WTC11 (cell line): ENCODE measurements around the gene OR5V1. TPM values are rescaled to one million over a fixed set of nuclear protein-coding genes. Genes with fewer than 3 reads are reported as not detected.

Experiments
- ATAC-seq: fragments of 200-7000 bp; cut with Tn5 transposase; 2 replicates; pipeline ENCODE4 v1.10.0; 2021; ENCODE audit warnings: mild to moderate bottlenecking, moderate library complexity
- CTCF ChIA-PET: fragments of 300-600 bp; sonication (Branson Sonifier 250); formaldehyde crosslinking; loops from one replicate; lab custom pipeline; 2021; ENCODE audit warnings: antibody characterized with exemption; lab: Charles Lee
- POLR2A ChIA-PET: fragments of 350-600 bp; sonication (Branson Sonifier 250); formaldehyde crosslinking; loops from one replicate; lab custom pipeline; 2021; ENCODE audit warnings: antibody characterized with exemption; lab: Charles Lee
- DNase-seq: peaks from one replicate; pipeline ENCODE4 v3.0.0; 2021; ENCODE audit warnings: low spot score
- H3K27ac Mint-ChIP-seq: 2 replicates; pipeline ENCODE4 v1.8.0; 2021; ENCODE audit warnings: mixed read lengths
- H3K27me3 Mint-ChIP-seq: 2 replicates; pipeline ENCODE4 v1.8.0; 2021; ENCODE audit warnings: low read depth, mild to moderate bottlenecking, moderate library complexity, mixed read lengths
- H3K36me3 Mint-ChIP-seq: 2 replicates; pipeline ENCODE4 v1.8.0; 2021; ENCODE audit warnings: mixed read lengths
- H3K4me1 Mint-ChIP-seq: 2 replicates; pipeline ENCODE4 v1.8.0; 2022; ENCODE audit warnings: mixed read lengths
- H3K4me3 Mint-ChIP-seq: 2 replicates; pipeline ENCODE4 v1.8.0; 2021; ENCODE audit warnings: mild to moderate bottlenecking, moderate library complexity, mixed read lengths
- H3K9me3 Mint-ChIP-seq: 2 replicates; pipeline ENCODE4 v1.8.0; 2021; ENCODE audit warnings: mixed read lengths
- CREM ChIP-seq: sonication (generic); formaldehyde crosslinking; IDR thresholded peaks from 2 replicates; pipeline ENCODE4 v1.8.1; 2022; ENCODE audit warnings: mild to moderate bottlenecking, missing genetic modification reagents, moderate library complexity
- ELF4 ChIP-seq: sonication (generic); formaldehyde crosslinking; IDR thresholded peaks from 2 replicates; pipeline ENCODE4 v1.8.1; 2022; ENCODE audit warnings: low read depth, mild to moderate bottlenecking, moderate library complexity, missing genetic modification reagents
- ESRRA ChIP-seq: sonication (generic); formaldehyde crosslinking; IDR thresholded peaks from 2 replicates; pipeline ENCODE4 v1.8.1; 2022; ENCODE audit warnings: mild to moderate bottlenecking, missing genetic modification reagents, borderline replicate concordance
- ETV6 ChIP-seq: sonication (generic); formaldehyde crosslinking; IDR thresholded peaks from 2 replicates; pipeline ENCODE4 v1.8.1; 2022; ENCODE audit warnings: mild to moderate bottlenecking, missing genetic modification reagents
- HMGA2 ChIP-seq: fragments of 250-450 bp; sonication (Bioruptor Pico); IDR thresholded peaks from 2 replicates; pipeline ENCODE4 v1.4.0; 2021; ENCODE audit warnings: mild to moderate bottlenecking, moderate library complexity
- JUN ChIP-seq: sonication (generic); formaldehyde crosslinking; IDR thresholded peaks from 2 replicates; pipeline ENCODE4 v1.8.0; 2023; ENCODE audit warnings: mild to moderate bottlenecking, missing genetic modification reagents
- NFATC4 ChIP-seq: fragments of 250-450 bp; sonication (Bioruptor Pico); IDR thresholded peaks from 2 replicates; pipeline ENCODE4 v1.9.0; 2021; ENCODE audit warnings: mild to moderate bottlenecking
- OVOL2 ChIP-seq: fragments of 250-450 bp; sonication (Bioruptor Pico); IDR thresholded peaks from 2 replicates; pipeline ENCODE4 v1.9.0; 2021; ENCODE audit warnings: mild to moderate bottlenecking, borderline replicate concordance
- PRRX2 ChIP-seq: fragments of 250-450 bp; sonication (Bioruptor Pico); IDR thresholded peaks from 2 replicates; pipeline ENCODE4 v1.8.0; 2021; ENCODE audit warnings: mild to moderate bottlenecking
- SMAD3 ChIP-seq: sonication (generic); formaldehyde crosslinking; IDR thresholded peaks from 2 replicates; pipeline ENCODE4 v1.8.0; 2022; ENCODE audit warnings: missing genetic modification reagents, mild to moderate bottlenecking, borderline replicate concordance
- SOX15 ChIP-seq: fragments of 250-450 bp; sonication (Bioruptor Pico); IDR thresholded peaks from 2 replicates; pipeline ENCODE4 v1.9.0; 2021; ENCODE audit warnings: mild to moderate bottlenecking
- USF1 ChIP-seq: sonication (generic); formaldehyde crosslinking; IDR thresholded peaks from 2 replicates; pipeline ENCODE4 v1.8.0; 2022; ENCODE audit warnings: mild to moderate bottlenecking, missing genetic modification reagents
- ZBTB21 ChIP-seq: sonication (generic); formaldehyde crosslinking; IDR thresholded peaks from 2 replicates; pipeline ENCODE4 v1.8.1; 2023; ENCODE audit warnings: mild to moderate bottlenecking, missing genetic modification reagents, borderline replicate concordance
- ZNF138 ChIP-seq: sonication (generic); formaldehyde crosslinking; conservative IDR thresholded peaks from 2 replicates; pipeline ENCODE4 v1.8.1; 2022; ENCODE audit warnings: mild to moderate bottlenecking, moderate library complexity, missing genetic modification reagents
- ZNF317 ChIP-seq: sonication (generic); formaldehyde crosslinking; IDR thresholded peaks from 2 replicates; pipeline ENCODE4 v1.8.1; 2023; ENCODE audit warnings: low read depth, mild to moderate bottlenecking, moderate library complexity, missing genetic modification reagents, borderline replicate concordance
- total RNA-seq: library from RNA; stranded (reverse); gene quantifications from 3 replicates; pipeline ENCODE4 v1.2.3, GENCODE V29; 2021
- TF ChIP-seq, protein P1 (sequence below): sonication (generic); formaldehyde crosslinking; IDR thresholded peaks from 2 replicates; pipeline ENCODE4 v1.8.1; 2023; ENCODE audit warnings: mild to moderate bottlenecking, missing genetic modification reagents
- TF ChIP-seq, protein P2 (sequence below): fragments of 250-450 bp; sonication (Bioruptor Pico); IDR thresholded peaks from 2 replicates; pipeline ENCODE4 v1.9.0; 2021; ENCODE audit warnings: mild to moderate bottlenecking
- TF ChIP-seq, protein P3 (sequence below): sonication (generic); formaldehyde crosslinking; IDR thresholded peaks from 2 replicates; pipeline ENCODE4 v1.8.0; 2022; ENCODE audit warnings: mild to moderate bottlenecking, missing genetic modification reagents
- TF ChIP-seq, protein P4 (sequence below): fragments of 250-450 bp; sonication (Bioruptor Pico); IDR thresholded peaks from 2 replicates; pipeline ENCODE4 v1.9.0; 2021; ENCODE audit warnings: mild to moderate bottlenecking
- TF ChIP-seq, protein P5 (sequence below): sonication (generic); formaldehyde crosslinking; IDR thresholded peaks from 2 replicates; pipeline ENCODE4 v1.8.0; 2022; ENCODE audit warnings: mild to moderate bottlenecking, missing genetic modification reagents

Gene OR5V1
- total RNA-seq, 1 experiment from 2014 or later, result not detected

DNA sequence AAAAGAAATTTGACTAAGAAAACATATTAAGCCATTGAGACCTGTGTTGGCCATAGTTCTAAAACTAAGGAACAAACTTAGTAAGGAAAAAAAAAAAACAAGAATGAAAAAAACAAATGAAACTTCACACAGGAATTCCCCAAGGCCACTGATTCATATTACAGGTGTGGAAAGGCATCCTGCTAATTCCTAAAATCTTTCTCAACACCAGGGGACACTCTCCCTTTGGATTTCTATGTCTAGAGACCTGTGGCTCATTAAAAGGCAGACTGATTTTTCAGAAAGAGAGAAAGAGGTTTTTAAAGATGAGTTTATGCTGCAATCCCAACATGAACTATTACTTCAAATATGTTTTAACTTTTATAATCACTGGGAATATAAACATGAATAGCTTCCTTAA lies 45.9 kb upstream of the OR5V1 start, which contains the start of gene OR12D1:
Gene OR12D1, plus strand, starts transcription at position 341 of the 400 bp plus-strand sequence.
- ChIA-PET CTCF (interaction anchor here (0.7 to 2.8 kb wide), 2 partner anchors 175 to 265 kb away, joined by 3 to 13 read pairs; no protein-coding TSS in a partner anchor), POLR2A (no interaction called here)
- ATAC-seq, result peak; percentile 65; the same call in 1 of the 2 replicates
- H3K4me1 Mint-ChIP-seq, result no peaks in the 10 kb centered on the region; the same call in none of the 2 replicates
- no peaks in the 10 kb centered on the region; the same call in 1 of the 2 replicates for H3K36me3 Mint-ChIP-seq
- H3K27ac Mint-ChIP-seq, result no peak within 1 kb of the TSS
- H3K4me3 Mint-ChIP-seq, result no peak within 1 kb of the TSS
- TF ChIP-seq ZBTB21 (no peak), HMGA2 (CRISPR knock-in tag) (no peak), ZNF317 (no peak)
- TF ChIP-seq, protein P1, sequence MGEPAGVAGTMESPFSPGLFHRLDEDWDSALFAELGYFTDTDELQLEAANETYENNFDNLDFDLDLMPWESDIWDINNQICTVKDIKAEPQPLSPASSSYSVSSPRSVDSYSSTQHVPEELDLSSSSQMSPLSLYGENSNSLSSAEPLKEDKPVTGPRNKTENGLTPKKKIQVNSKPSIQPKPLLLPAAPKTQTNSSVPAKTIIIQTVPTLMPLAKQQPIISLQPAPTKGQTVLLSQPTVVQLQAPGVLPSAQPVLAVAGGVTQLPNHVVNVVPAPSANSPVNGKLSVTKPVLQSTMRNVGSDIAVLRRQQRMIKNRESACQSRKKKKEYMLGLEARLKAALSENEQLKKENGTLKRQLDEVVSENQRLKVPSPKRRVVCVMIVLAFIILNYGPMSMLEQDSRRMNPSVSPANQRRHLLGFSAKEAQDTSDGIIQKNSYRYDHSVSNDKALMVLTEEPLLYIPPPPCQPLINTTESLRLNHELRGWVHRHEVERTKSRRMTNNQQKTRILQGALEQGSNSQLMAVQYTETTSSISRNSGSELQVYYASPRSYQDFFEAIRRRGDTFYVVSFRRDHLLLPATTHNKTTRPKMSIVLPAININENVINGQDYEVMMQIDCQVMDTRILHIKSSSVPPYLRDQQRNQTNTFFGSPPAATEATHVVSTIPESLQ (CRISPR knock-in tag), result no peak
- DNase-seq, result no peak
- peaks cover 26% of the 10 kb centered on the region for H3K9me3 Mint-ChIP-seq
- H3K27me3 Mint-ChIP-seq, result no peaks in the 10 kb centered on the region; the same call in none of the 2 replicates

GRCh38 chr6:29403801-29404200 lies 35.1 kb upstream of the OR5V1 start:
- H3K27ac Mint-ChIP-seq, result no peak overlapping the region
- H3K36me3 Mint-ChIP-seq, result no peaks in the 10 kb centered on the region
- DNase-seq (no peak), ATAC-seq (no peak)
- POLR2A ChIA-PET, result no interaction called here
- H3K4me1 Mint-ChIP-seq, result no peaks in the 10 kb centered on the region
- CTCF ChIA-PET, result no interaction called here
- peaks cover 10% of the 10 kb centered on the region; the same call in 1 of the 2 replicates for H3K9me3 Mint-ChIP-seq
- no peaks in the 10 kb centered on the region; the same call in 1 of the 2 replicates for H3K27me3 Mint-ChIP-seq
- no peak overlapping the region for H3K4me3 Mint-ChIP-seq
- TF ChIP-seq NFATC4 (CRISPR knock-in tag) (no peak), PRRX2 (CRISPR knock-in tag) (no peak), ELF4 (CRISPR knock-in tag) (no peak), OVOL2 (CRISPR knock-in tag) (no peak), ZNF317 (no peak), ESRRA (no peak), SMAD3 (no peak), ETV6 (no peak), ZNF138 (CRISPR knock-in tag) (no peak)
- TF ChIP-seq, protein P2, sequence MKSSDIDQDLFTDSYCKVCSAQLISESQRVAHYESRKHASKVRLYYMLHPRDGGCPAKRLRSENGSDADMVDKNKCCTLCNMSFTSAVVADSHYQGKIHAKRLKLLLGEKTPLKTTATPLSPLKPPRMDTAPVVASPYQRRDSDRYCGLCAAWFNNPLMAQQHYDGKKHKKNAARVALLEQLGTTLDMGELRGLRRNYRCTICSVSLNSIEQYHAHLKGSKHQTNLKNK (CRISPR knock-in tag), result no peak
- TF ChIP-seq, protein P3, sequence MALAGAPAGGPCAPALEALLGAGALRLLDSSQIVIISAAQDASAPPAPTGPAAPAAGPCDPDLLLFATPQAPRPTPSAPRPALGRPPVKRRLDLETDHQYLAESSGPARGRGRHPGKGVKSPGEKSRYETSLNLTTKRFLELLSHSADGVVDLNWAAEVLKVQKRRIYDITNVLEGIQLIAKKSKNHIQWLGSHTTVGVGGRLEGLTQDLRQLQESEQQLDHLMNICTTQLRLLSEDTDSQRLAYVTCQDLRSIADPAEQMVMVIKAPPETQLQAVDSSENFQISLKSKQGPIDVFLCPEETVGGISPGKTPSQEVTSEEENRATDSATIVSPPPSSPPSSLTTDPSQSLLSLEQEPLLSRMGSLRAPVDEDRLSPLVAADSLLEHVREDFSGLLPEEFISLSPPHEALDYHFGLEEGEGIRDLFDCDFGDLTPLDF (CRISPR knock-in tag), result no peak
- TF ChIP-seq, all 79 proteins: peak for 0

GRCh38 chr6:29399525-29399924 lies 30.9 kb upstream of the OR5V1 start:
- CTCF ChIA-PET, result no interaction called here
- no peak overlapping the region for H3K27ac Mint-ChIP-seq
- H3K4me1 Mint-ChIP-seq, result peaks cover 9% of the 10 kb centered on the region
- POLR2A ChIA-PET, result no interaction called here
- H3K9me3 Mint-ChIP-seq, result peaks cover 5% of the 10 kb centered on the region; the same call in 1 of the 2 replicates
- DNase-seq (no peak), ATAC-seq (no peak)
- H3K4me3 Mint-ChIP-seq, result no peak overlapping the region
- TF ChIP-seq JUN, result no peak
- TF ChIP-seq, protein P4, sequence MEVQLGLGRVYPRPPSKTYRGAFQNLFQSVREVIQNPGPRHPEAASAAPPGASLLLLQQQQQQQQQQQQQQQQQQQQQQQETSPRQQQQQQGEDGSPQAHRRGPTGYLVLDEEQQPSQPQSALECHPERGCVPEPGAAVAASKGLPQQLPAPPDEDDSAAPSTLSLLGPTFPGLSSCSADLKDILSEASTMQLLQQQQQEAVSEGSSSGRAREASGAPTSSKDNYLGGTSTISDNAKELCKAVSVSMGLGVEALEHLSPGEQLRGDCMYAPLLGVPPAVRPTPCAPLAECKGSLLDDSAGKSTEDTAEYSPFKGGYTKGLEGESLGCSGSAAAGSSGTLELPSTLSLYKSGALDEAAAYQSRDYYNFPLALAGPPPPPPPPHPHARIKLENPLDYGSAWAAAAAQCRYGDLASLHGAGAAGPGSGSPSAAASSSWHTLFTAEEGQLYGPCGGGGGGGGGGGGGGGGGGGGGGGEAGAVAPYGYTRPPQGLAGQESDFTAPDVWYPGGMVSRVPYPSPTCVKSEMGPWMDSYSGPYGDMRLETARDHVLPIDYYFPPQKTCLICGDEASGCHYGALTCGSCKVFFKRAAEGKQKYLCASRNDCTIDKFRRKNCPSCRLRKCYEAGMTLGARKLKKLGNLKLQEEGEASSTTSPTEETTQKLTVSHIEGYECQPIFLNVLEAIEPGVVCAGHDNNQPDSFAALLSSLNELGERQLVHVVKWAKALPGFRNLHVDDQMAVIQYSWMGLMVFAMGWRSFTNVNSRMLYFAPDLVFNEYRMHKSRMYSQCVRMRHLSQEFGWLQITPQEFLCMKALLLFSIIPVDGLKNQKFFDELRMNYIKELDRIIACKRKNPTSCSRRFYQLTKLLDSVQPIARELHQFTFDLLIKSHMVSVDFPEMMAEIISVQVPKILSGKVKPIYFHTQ (CRISPR knock-in tag), result no peak
- TF ChIP-seq USF1 (CRISPR knock-in tag), result no peak
- no peak for TF ChIP-seq HMGA2 (CRISPR knock-in tag)
- no peak for TF ChIP-seq CREM (CRISPR knock-in tag)
- TF ChIP-seq, protein P5, sequence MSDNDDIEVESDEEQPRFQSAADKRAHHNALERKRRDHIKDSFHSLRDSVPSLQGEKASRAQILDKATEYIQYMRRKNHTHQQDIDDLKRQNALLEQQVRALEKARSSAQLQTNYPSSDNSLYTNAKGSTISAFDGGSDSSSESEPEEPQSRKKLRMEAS (CRISPR knock-in tag), result no peak
- no peak for TF ChIP-seq SOX15 (CRISPR knock-in tag)
- H3K27me3 Mint-ChIP-seq, result no peaks in the 10 kb centered on the region; the same call in 1 of the 2 replicates
- H3K36me3 Mint-ChIP-seq, result no peaks in the 10 kb centered on the region
